GM23338 (cell line): Measurements from ENCODE around the gene PCNX1. TPM values are rescaled to one million over a fixed set of nuclear protein-coding genes. Genes with fewer than 3 reads are reported as not detected.

Experiments
- ATAC-seq: fragments of 200-7000 bp; cut with Tn5 transposase; 3 replicates; pipeline ENCODE4 v1.9.1; 2020
- DNase-seq: peaks from one replicate; pipeline ENCODE4 v3.0.0-alpha.2; 2015; ENCODE audit warnings: low spot score
- H2AFZ ChIP-seq: fragments of 200-600 bp; sonication (generic); 2 replicates; pipeline ENCODE4 v1.8.0; 2016; ENCODE audit warnings: antibody characterized with exemption, mild to moderate bottlenecking, moderate library complexity
- H3F3A ChIP-seq: fragments of 200-600 bp; sonication (generic); replicated peaks from 2 replicates; pipeline ENCODE4 v1.8.0; 2017; ENCODE audit warnings: antibody characterized with exemption, mixed run types, low read depth
- H3K27ac ChIP-seq: fragments of 200-600 bp; sonication (generic); 2 replicates; pipeline ENCODE4 v1.6.1; 2016; ENCODE audit warnings: low read depth
- H3K27me3 ChIP-seq: fragments of 200-600 bp; sonication (generic); 2 replicates; pipeline ENCODE4 v1.8.0; 2016; ENCODE audit warnings: mild to moderate bottlenecking, mixed run types, moderate library complexity; ENCODE audit not compliant: insufficient read depth
- H3K36me3 ChIP-seq: fragments of 200-600 bp; sonication (generic); 2 replicates; pipeline ENCODE4 v1.8.0; 2016; ENCODE audit warnings: mild to moderate bottlenecking; ENCODE audit not compliant: insufficient read depth
- H3K4me1 ChIP-seq: fragments of 200-600 bp; sonication (generic); 2 replicates; pipeline ENCODE4 v1.8.0; 2016; ENCODE audit warnings: mild to moderate bottlenecking, moderate library complexity; ENCODE audit not compliant: insufficient read depth
- H3K4me2 ChIP-seq: fragments of 200-600 bp; sonication (generic); 2 replicates; pipeline ENCODE4 v1.7.1; 2017; ENCODE audit warnings: mixed run types
- H3K4me3 ChIP-seq: fragments of 200-600 bp; sonication (generic); 2 replicates; pipeline ENCODE4 v1.6.1; 2016; ENCODE audit warnings: mixed run types
- H3K79me2 ChIP-seq: fragments of 200-600 bp; sonication (generic); replicated peaks from 2 replicates; pipeline ENCODE4 v1.8.0; 2017; ENCODE audit warnings: mild to moderate bottlenecking; ENCODE audit not compliant: insufficient read depth
- H3K9me2 ChIP-seq: fragments of 200-600 bp; sonication (generic); 2 replicates; pipeline ENCODE4 v1.8.0; 2017; ENCODE audit not compliant: insufficient read depth
- H4K20me1 ChIP-seq: fragments of 200-600 bp; sonication (generic); replicated peaks from 2 replicates; pipeline ENCODE4 v1.8.0; 2017; ENCODE audit warnings: mild to moderate bottlenecking; ENCODE audit not compliant: insufficient read depth
- H3K27ac Mint-ChIP-seq: 2 replicates; pipeline ENCODE4 v1.8.0; 2020; ENCODE audit warnings: inconsistent platforms, mild to moderate bottlenecking, moderate library complexity, mixed read lengths
- H3K27me3 Mint-ChIP-seq: 3 replicates; pipeline ENCODE4 v1.8.0; 2022; ENCODE audit warnings: low read depth, mild to moderate bottlenecking, moderate library complexity, mixed read lengths, inconsistent platforms; ENCODE audit not compliant: insufficient read depth, poor library complexity
- H3K36me3 Mint-ChIP-seq: 3 replicates; pipeline ENCODE4 v1.8.0; 2021; ENCODE audit warnings: low read depth, mild to moderate bottlenecking, inconsistent platforms, moderate library complexity, mixed read lengths
- H3K4me1 Mint-ChIP-seq: 3 replicates; pipeline ENCODE4 v1.8.0; 2020; ENCODE audit warnings: mild to moderate bottlenecking, inconsistent platforms, mixed read lengths
- H3K4me3 Mint-ChIP-seq: 3 replicates; pipeline ENCODE4 v1.8.0; 2021; ENCODE audit warnings: moderate library complexity, mild to moderate bottlenecking, inconsistent platforms, mixed read lengths
- H3K9me3 Mint-ChIP-seq: 3 replicates; pipeline ENCODE4 v1.8.0; 2020; ENCODE audit warnings: moderate library complexity, mild to moderate bottlenecking, inconsistent platforms, mixed read lengths
- CREB1 ChIP-seq: fragments of 250-450 bp; sonication (Bioruptor Pico); IDR thresholded peaks from 2 replicates; pipeline ENCODE4 v1.5.0; 2020; ENCODE audit warnings: low read depth, mild to moderate bottlenecking, moderate library complexity
- EZH2 ChIP-seq: fragments of 200-600 bp; sonication (generic); IDR thresholded peaks from one replicate; pipeline ENCODE4 v1.8.0; 2017; ENCODE audit warnings: antibody characterized with exemption, mild to moderate bottlenecking, low read depth; ENCODE audit not compliant: unreplicated experiment
- EZH2phosphoT487 ChIP-seq: fragments of 200-600 bp; sonication (generic); IDR thresholded peaks from one replicate; pipeline ENCODE4 v1.8.1; 2018; ENCODE audit warnings: antibody characterized with exemption; ENCODE audit not compliant: unreplicated experiment
- JUNB ChIP-seq: IDR thresholded peaks from one replicate; pipeline ENCODE4 v1.6.1; 2016; ENCODE audit warnings: antibody characterized with exemption; ENCODE audit not compliant: unreplicated experiment
- NANOG ChIP-seq: IDR thresholded peaks from 2 replicates; pipeline ENCODE4 v1.6.1; 2016; ENCODE audit warnings: antibody characterized with exemption, borderline replicate concordance
- POLR2AphosphoS5 ChIP-seq: IDR thresholded peaks from 2 replicates; pipeline ENCODE4 v1.6.1; 2016; ENCODE audit warnings: antibody characterized with exemption, low read depth
- STAT1 ChIP-seq: IDR thresholded peaks from one replicate; pipeline ENCODE4 v1.6.1; 2016; ENCODE audit warnings: antibody characterized with exemption; ENCODE audit not compliant: unreplicated experiment
- ZNF331 ChIP-seq: fragments of 250-450 bp; sonication (Bioruptor Pico); IDR thresholded peaks from 2 replicates; pipeline ENCODE4 v1.5.0; 2020; ENCODE audit warnings: low read depth, mild to moderate bottlenecking, moderate library complexity
- polyA plus RNA-seq: library from polyadenylated mRNA; unstranded; fragments of >200 nt; fragmentation: Nextera tagmentation; extraction: Ambion mirVana; gene quantifications from 2 replicates; pipeline ENCODE4 v1.2.1, GENCODE V29; 2016
- total RNA-seq: library from RNA; depleted of rRNA; stranded (reverse); fragments of >200 nt; shearing (Covaris generic); gene quantifications from 2 replicates; pipeline ENCODE4 v1.2.3, GENCODE V29; 2014
- TF ChIP-seq, protein P1 (sequence below): IDR thresholded peaks from 2 replicates; pipeline ENCODE4 v1.6.1; 2016; ENCODE audit warnings: antibody characterized with exemption
- TF ChIP-seq, protein P2 (sequence below), 2 experiments: fragments of 200-600 bp in 1 of 2; sonication (generic) in 1 of 2; conservative IDR thresholded peaks; 2 replicates each; pipeline versions ENCODE4 v1.5.1 to v1.6.1; 2016 to 2017; ENCODE audit warnings: antibody characterized with exemption in 2 of 2, low read depth in 2 of 2, mild to moderate bottlenecking in 2 of 2, moderate library complexity in 1 of 2
- TF ChIP-seq, protein P3 (sequence below): IDR thresholded peaks from one replicate; pipeline ENCODE4 v1.6.1; 2018; ENCODE audit warnings: antibody characterized with exemption; ENCODE audit not compliant: unreplicated experiment

Gene PCNX1
- total and polyA plus RNA-seq, 2 experiments from 2014 or later: 19.4 to 53.1 TPM

DNA sequence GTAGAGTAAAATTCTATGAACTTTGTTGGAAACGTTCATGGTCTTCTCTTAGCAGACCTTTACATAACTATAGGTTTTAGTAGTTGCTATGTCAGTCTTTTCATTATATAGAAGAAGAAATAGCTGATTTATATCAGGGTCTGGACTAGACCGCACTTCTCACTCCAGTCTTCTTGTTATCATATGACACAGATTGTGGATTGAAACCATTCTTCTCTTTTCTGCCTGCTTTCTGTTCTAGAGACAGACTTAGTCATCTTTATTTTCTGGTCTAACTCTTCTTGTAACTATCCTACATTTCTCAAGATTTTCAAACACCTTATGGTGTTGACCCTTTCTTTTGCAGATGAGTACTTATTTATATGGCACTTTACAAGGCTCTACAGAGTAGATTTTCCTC is 55.7 kb downstream of the PCNX1 start (continued):
- TF ChIP-seq, protein P1, sequence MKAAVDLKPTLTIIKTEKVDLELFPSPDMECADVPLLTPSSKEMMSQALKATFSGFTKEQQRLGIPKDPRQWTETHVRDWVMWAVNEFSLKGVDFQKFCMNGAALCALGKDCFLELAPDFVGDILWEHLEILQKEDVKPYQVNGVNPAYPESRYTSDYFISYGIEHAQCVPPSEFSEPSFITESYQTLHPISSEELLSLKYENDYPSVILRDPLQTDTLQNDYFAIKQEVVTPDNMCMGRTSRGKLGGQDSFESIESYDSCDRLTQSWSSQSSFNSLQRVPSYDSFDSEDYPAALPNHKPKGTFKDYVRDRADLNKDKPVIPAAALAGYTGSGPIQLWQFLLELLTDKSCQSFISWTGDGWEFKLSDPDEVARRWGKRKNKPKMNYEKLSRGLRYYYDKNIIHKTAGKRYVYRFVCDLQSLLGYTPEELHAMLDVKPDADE: no peak
- TF ChIP-seq EZH2 (no peak), CREB1 (CRISPR knock-in tag) (no peak), EZH2phosphoT487 (no peak), NANOG (no peak), POLR2AphosphoS5 (no peak), ZNF331 (CRISPR knock-in tag) (no peak), JUNB (no peak), STAT1 (no peak)
- TF ChIP-seq, protein P2, sequence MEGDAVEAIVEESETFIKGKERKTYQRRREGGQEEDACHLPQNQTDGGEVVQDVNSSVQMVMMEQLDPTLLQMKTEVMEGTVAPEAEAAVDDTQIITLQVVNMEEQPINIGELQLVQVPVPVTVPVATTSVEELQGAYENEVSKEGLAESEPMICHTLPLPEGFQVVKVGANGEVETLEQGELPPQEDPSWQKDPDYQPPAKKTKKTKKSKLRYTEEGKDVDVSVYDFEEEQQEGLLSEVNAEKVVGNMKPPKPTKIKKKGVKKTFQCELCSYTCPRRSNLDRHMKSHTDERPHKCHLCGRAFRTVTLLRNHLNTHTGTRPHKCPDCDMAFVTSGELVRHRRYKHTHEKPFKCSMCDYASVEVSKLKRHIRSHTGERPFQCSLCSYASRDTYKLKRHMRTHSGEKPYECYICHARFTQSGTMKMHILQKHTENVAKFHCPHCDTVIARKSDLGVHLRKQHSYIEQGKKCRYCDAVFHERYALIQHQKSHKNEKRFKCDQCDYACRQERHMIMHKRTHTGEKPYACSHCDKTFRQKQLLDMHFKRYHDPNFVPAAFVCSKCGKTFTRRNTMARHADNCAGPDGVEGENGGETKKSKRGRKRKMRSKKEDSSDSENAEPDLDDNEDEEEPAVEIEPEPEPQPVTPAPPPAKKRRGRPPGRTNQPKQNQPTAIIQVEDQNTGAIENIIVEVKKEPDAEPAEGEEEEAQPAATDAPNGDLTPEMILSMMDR (conservative IDR thresholded peaks at IDR 0.05; ENCODE audit: low read depth in 2 of 2): no peak
- TF ChIP-seq, protein P3, sequence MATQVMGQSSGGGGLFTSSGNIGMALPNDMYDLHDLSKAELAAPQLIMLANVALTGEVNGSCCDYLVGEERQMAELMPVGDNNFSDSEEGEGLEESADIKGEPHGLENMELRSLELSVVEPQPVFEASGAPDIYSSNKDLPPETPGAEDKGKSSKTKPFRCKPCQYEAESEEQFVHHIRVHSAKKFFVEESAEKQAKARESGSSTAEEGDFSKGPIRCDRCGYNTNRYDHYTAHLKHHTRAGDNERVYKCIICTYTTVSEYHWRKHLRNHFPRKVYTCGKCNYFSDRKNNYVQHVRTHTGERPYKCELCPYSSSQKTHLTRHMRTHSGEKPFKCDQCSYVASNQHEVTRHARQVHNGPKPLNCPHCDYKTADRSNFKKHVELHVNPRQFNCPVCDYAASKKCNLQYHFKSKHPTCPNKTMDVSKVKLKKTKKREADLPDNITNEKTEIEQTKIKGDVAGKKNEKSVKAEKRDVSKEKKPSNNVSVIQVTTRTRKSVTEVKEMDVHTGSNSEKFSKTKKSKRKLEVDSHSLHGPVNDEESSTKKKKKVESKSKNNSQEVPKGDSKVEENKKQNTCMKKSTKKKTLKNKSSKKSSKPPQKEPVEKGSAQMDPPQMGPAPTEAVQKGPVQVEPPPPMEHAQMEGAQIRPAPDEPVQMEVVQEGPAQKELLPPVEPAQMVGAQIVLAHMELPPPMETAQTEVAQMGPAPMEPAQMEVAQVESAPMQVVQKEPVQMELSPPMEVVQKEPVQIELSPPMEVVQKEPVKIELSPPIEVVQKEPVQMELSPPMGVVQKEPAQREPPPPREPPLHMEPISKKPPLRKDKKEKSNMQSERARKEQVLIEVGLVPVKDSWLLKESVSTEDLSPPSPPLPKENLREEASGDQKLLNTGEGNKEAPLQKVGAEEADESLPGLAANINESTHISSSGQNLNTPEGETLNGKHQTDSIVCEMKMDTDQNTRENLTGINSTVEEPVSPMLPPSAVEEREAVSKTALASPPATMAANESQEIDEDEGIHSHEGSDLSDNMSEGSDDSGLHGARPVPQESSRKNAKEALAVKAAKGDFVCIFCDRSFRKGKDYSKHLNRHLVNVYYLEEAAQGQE: no peak

DNA sequence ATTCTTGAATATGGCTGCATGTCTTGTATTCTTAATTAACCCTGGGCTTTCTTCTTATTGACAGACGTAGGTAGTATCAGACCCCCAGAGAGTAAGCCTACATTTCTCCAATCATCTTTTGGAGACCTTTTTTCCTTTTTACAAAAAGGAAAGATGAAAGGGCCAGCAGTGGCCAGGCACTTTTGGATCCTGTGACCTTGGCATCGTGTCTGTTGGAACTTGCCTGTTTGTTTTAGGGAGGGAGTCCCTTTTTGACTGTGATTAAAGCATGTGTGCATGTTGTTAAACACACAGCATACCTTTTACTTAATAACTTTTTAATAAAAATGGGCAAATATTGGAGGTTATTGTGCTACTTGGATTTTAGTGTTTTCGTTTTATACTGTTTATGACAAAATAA is 57.2 kb downstream of the PCNX1 start:
- Histone ChIP-seq H3K9me2 (no peaks in the 10 kb centered on the region), H3F3A (no peaks in the 10 kb centered on the region), H3K79me2 (peaks cover 27% of the 10 kb centered on the region), H4K20me1 (peaks cover 16% of the 10 kb centered on the region; the same call in 1 of the 2 replicates), H3K36me3 (peaks cover 5% of the 10 kb centered on the region; the same call in 1 of the 2 replicates), H3K4me3 (no peak overlapping the region), H2AFZ (no peak overlapping the region), H3K4me1 (no peaks in the 10 kb centered on the region), H3K4me2 (no peak overlapping the region), H3K27ac (no peak overlapping the region), H3K27me3 (no peaks in the 10 kb centered on the region)
- Mint-ChIP-seq H3K4me1 (no peaks in the 10 kb centered on the region), H3K27me3 (peaks cover 2% of the 10 kb centered on the region), H3K27ac (no peak overlapping the region), H3K4me3 (no peak overlapping the region), H3K9me3 (no peaks in the 10 kb centered on the region), H3K36me3 (peaks cover 8% of the 10 kb centered on the region; the same call in 2 of the 3 replicates)
- DNase-seq (no peak), ATAC-seq (no peak)
- TF ChIP-seq, protein P3: no peak
- TF ChIP-seq ZNF331 (CRISPR knock-in tag) (no peak), POLR2AphosphoS5 (no peak), EZH2phosphoT487 (no peak)
